ENCODE results near the gene CDH13. TPM values are rescaled to one million over a fixed set of nuclear protein-coding genes. Genes with fewer than 3 reads are reported as not detected.

The CDH13 gene
- total RNA-seq, 4 donors from 2014 or later = 2.0 to 6.6 (median 4.1) TPM; not detected in 1

GRCh38 chr16:83176802-83177201 is 550.0 kb downstream of the CDH13 start:
- H3K9me3 ChIP-seq = no peaks in the 10 kb centered on the region
- H3K36me3 ChIP-seq = no peaks in the 10 kb centered on the region
- H3K27me3 ChIP-seq = no peaks in the 10 kb centered on the region
- no peak overlapping the region for H3K27ac ChIP-seq
- no peak for TF ChIP-seq POLR2A (IDR thresholded peaks at IDR 0.05)
- TF ChIP-seq CTCF (IDR thresholded peaks at IDR 0.05) = no peak
- no peak overlapping the region for H3K4me3 ChIP-seq
- no peaks in the 10 kb centered on the region for H3K4me1 ChIP-seq
- no peak for DNase-seq

GRCh38 chr16:83185902-83186301 is 559.1 kb downstream of the CDH13 start:
- H3K4me1 ChIP-seq = no peaks in the 10 kb centered on the region
- DNase-seq = no peak
- no peaks in the 10 kb centered on the region for H3K36me3 ChIP-seq
- no peak for TF ChIP-seq CTCF (IDR thresholded peaks at IDR 0.05)
- no peak for TF ChIP-seq POLR2A (IDR thresholded peaks at IDR 0.05)
- H3K9me3 ChIP-seq = no peaks in the 10 kb centered on the region
- no peaks in the 10 kb centered on the region for H3K27me3 ChIP-seq
- no peak overlapping the region for H3K27ac ChIP-seq
- no peak overlapping the region for H3K4me3 ChIP-seq

GRCh38 chr16:83187405-83187804 is 560.6 kb downstream of the CDH13 start:
- H3K27ac ChIP-seq = no peak overlapping the region

GRCh38 chr16:83196796-83197195 is 570.0 kb downstream of the CDH13 start:
- H3K27ac ChIP-seq = no peak overlapping the region
- H3K27me3 ChIP-seq = no peaks in the 10 kb centered on the region
- no peak for DNase-seq
- H3K36me3 ChIP-seq = no peaks in the 10 kb centered on the region
- H3K9me3 ChIP-seq = no peaks in the 10 kb centered on the region
- TF ChIP-seq POLR2A (IDR thresholded peaks at IDR 0.05) = no peak
- no peak for TF ChIP-seq CTCF (IDR thresholded peaks at IDR 0.05)
- H3K4me1 ChIP-seq = no peaks in the 10 kb centered on the region
- no peak overlapping the region for H3K4me3 ChIP-seq

More at GRCh38 chr16:83187405-83187804, 560.6 kb downstream of the CDH13 start:
- no peak for DNase-seq
- Histone ChIP-seq H3K4me1 (no peaks in the 10 kb centered on the region), H3K36me3 (no peaks in the 10 kb centered on the region), H3K27me3 (no peaks in the 10 kb centered on the region), H3K4me3 (no peak overlapping the region), H3K9me3 (no peaks in the 10 kb centered on the region)
- TF ChIP-seq POLR2A (IDR thresholded peaks at IDR 0.05) (no peak), CTCF (IDR thresholded peaks at IDR 0.05) (no peak)

GRCh38 chr16:83197450-83197849 is 570.7 kb downstream of the CDH13 start:
- no peaks in the 10 kb centered on the region for H3K4me1 ChIP-seq
- H3K36me3 ChIP-seq = no peaks in the 10 kb centered on the region
- H3K9me3 ChIP-seq = no peaks in the 10 kb centered on the region
- no peak for DNase-seq
- no peak overlapping the region for H3K4me3 ChIP-seq
- TF ChIP-seq CTCF (IDR thresholded peaks at IDR 0.05) (no peak), POLR2A (IDR thresholded peaks at IDR 0.05) (no peak)
- H3K27me3 ChIP-seq = no peaks in the 10 kb centered on the region
- H3K27ac ChIP-seq = no peak overlapping the region

GRCh38 chr16:83198977-83199376 is 572.2 kb downstream of the CDH13 start:
- Histone ChIP-seq H3K27ac (no peak overlapping the region), H3K9me3 (no peaks in the 10 kb centered on the region), H3K4me1 (no peaks in the 10 kb centered on the region), H3K36me3 (no peaks in the 10 kb centered on the region), H3K4me3 (no peak overlapping the region), H3K27me3 (no peaks in the 10 kb centered on the region)
- no peak for TF ChIP-seq CTCF (IDR thresholded peaks at IDR 0.05)
- DNase-seq = no peak

Measured in Peyer's patch (tissue), 4 donors.